B cell (primary cell): Measurements from ENCODE around the gene ARHGAP18.

ENCODE experiments used
- EZH2 ChIP-seq: IDR thresholded peaks from 2 replicates; pipeline ENCODE4 v1.6.1; 2012; ENCODE audit warnings: borderline replicate concordance, low read depth, mild to moderate bottlenecking, moderate library complexity, low read length; ENCODE audit not compliant: insufficient read depth, poor library complexity, severe bottlenecking
- TF ChIP-seq, protein P1 (sequence below): fragments of 200-600 bp; IDR thresholded peaks from one replicate; pipeline ENCODE4 v1.8.0; 2022; ENCODE audit warnings: antibody characterized with exemption, mild to moderate bottlenecking

DNA sequence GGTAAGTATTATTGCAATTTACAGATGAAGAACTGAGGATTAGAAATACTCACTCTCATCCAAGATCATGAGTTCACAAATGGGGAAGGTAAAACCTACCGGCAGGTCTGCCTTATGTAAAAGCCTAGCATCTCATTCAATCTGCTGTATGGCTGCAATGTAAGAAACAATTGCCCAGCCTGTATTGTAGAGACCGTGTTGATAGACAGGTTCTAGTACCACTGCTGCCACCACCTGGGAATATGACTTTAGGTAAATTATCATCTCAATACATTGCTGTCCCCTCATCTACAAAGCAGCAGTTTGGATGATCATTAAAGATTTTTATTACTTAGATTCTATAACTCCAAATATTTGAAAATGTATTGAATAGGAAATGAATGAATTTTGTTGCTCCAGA, 23.3 kb upstream of the ARHGAP18 start:
- no peak for TF ChIP-seq EZH2
- TF ChIP-seq, protein P1, sequence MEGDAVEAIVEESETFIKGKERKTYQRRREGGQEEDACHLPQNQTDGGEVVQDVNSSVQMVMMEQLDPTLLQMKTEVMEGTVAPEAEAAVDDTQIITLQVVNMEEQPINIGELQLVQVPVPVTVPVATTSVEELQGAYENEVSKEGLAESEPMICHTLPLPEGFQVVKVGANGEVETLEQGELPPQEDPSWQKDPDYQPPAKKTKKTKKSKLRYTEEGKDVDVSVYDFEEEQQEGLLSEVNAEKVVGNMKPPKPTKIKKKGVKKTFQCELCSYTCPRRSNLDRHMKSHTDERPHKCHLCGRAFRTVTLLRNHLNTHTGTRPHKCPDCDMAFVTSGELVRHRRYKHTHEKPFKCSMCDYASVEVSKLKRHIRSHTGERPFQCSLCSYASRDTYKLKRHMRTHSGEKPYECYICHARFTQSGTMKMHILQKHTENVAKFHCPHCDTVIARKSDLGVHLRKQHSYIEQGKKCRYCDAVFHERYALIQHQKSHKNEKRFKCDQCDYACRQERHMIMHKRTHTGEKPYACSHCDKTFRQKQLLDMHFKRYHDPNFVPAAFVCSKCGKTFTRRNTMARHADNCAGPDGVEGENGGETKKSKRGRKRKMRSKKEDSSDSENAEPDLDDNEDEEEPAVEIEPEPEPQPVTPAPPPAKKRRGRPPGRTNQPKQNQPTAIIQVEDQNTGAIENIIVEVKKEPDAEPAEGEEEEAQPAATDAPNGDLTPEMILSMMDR = no peak
